Activated CD8-positive, alpha-beta T cell treated with anti-CD3 and anti-CD28 coated beads, Interleukin-2, amount 10 ng/mL, durations not matched to agents 7 days and 5 days (primary cell): ENCODE results near the gene P4HB. TPM values are rescaled to one million over a fixed set of nuclear protein-coding genes. Genes with fewer than 3 reads are reported as not detected.

Experiments
- ATAC-seq: fragments of 150-1000 bp; cut with Tn5 transposase; one replicate; pipeline ENCODE4 v1.10.0; 2021; ENCODE audit warnings: moderate library complexity
- CTCF ChIA-PET: fragments of 350-600 bp; sonication (Branson Sonifier 250); formaldehyde crosslinking; loops from one replicate; lab custom pipeline; 2021; ENCODE audit warnings: antibody characterized with exemption; lab: Charles Lee
- POLR2A ChIA-PET: fragments of 350-600 bp; sonication (Branson Sonifier 250); formaldehyde crosslinking; loops from one replicate; lab custom pipeline; 2021; ENCODE audit warnings: antibody characterized with exemption; lab: Charles Lee
- DNase-seq: peaks from one replicate; pipeline ENCODE4 v3.0.0-alpha.2; 2020
- H3K27ac Mint-ChIP-seq: one replicate; pipeline ENCODE4 v1.8.0; 2021; ENCODE audit warnings: mild to moderate bottlenecking, mixed read lengths
- H3K27me3 Mint-ChIP-seq: one replicate; pipeline ENCODE4 v1.8.0; 2021; ENCODE audit warnings: low read depth, mixed read lengths
- H3K36me3 Mint-ChIP-seq: one replicate; pipeline ENCODE4 v1.8.0; 2021; ENCODE audit warnings: low read depth, mixed read lengths
- H3K4me1 Mint-ChIP-seq: one replicate; pipeline ENCODE4 v1.8.0; 2021; ENCODE audit warnings: low read depth, mixed read lengths
- H3K4me3 Mint-ChIP-seq: one replicate; pipeline ENCODE4 v1.8.0; 2021; ENCODE audit warnings: mild to moderate bottlenecking, mixed read lengths
- H3K9me3 Mint-ChIP-seq: one replicate; pipeline ENCODE4 v1.8.0; 2022; ENCODE audit warnings: mixed read lengths; ENCODE audit not compliant: insufficient read depth
- total RNA-seq, 2 experiments: library from RNA; stranded (reverse); gene quantifications; one replicate each; pipeline ENCODE4 v1.2.3, GENCODE V29; 2021

The P4HB gene
- total RNA-seq, 2 experiments from 2014 or later, result 474 to 498 TPM

DNA sequence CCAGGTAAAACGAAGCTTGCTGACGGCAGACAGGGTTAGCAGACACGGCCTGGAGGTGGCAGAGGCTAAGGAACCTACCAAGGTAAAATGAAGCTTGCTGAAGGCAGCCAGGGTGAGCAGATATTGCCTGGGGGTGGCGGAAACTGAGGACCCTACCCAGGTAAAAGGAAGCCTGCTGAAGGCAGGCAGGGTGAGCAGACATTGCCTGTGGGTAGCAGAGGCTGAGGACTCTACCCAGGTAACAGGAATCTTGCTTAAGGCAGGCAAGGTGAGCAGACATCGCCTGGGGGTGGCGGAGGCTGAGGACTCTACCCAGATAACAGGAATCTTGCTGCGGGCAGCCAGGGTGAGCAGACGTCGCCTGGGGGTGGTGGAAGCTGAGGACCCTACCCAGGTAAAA is 59.0 kb downstream of the P4HB start:
- no peak overlapping the region for H3K27ac Mint-ChIP-seq
- H3K4me3 Mint-ChIP-seq, result no peak overlapping the region
- no peak for ATAC-seq
- no peaks in the 10 kb centered on the region for H3K9me3 Mint-ChIP-seq
- H3K36me3 Mint-ChIP-seq, result no peaks in the 10 kb centered on the region
- ChIA-PET POLR2A (interaction anchor here (0.6 to 0.9 kb wide), 2 partner anchors 9 to 88 kb away, joined by 4 to 6 read pairs; no protein-coding TSS in a partner anchor), CTCF (no interaction called here)
- DNase-seq, result no peak
- H3K27me3 Mint-ChIP-seq, result peaks cover 32% of the 10 kb centered on the region
- no peaks in the 10 kb centered on the region for H3K4me1 Mint-ChIP-seq

DNA sequence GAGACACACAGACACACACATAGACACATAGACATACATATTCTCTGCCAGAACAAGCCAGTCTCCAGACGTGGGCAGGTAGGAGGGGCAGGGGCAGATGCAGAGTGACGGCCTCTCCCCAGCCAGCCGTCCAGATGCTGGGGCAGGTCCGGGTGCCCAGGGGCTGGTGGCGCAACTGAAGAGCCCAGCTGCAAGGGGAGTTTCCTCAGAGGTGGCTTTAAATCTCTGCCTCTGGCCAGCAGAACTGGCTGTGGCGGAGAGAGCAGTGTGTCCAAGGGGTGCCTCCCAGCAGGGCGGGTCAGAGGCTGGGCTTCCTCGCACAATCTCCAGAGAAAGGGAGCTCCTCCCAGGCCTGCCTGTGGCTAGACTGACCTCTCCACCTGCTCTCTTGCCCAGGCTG is 65.8 kb downstream of the P4HB start:
- Mint-ChIP-seq H3K27ac (no peak overlapping the region), H3K36me3 (no peaks in the 10 kb centered on the region), H3K27me3 (no peaks in the 10 kb centered on the region), H3K4me1 (no peaks in the 10 kb centered on the region), H3K9me3 (no peaks in the 10 kb centered on the region), H3K4me3 (no peak overlapping the region)
- ChIA-PET POLR2A (no interaction called here), CTCF (no interaction called here)
- DNase-seq, result no peak
- ATAC-seq, result no peak

DNA sequence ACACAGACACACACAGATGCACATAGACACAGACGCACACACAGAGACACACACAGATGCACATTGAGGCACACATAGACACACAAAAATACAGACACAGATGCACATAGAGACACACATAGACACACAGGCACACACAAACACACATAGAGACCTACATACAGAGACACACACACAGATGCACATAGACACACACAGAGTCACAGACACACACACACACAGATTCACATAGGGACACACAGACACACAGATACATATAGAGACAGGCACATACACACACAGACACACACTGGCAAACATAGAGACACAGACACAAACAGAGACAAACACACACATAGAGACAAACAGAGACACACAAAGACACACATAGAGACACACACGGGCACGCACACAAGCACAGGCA is 66.3 kb downstream of the P4HB start:
- H3K27me3 Mint-ChIP-seq, result no peaks in the 10 kb centered on the region
- DNase-seq (no peak), ATAC-seq (no peak)
- H3K4me3 Mint-ChIP-seq, result no peak overlapping the region
- no peak overlapping the region for H3K27ac Mint-ChIP-seq
- no peaks in the 10 kb centered on the region for H3K9me3 Mint-ChIP-seq
- H3K4me1 Mint-ChIP-seq, result no peaks in the 10 kb centered on the region
- H3K36me3 Mint-ChIP-seq, result no peaks in the 10 kb centered on the region
- CTCF ChIA-PET, result no interaction called here
- POLR2A ChIA-PET, result no interaction called here

Other genes with a start within 250 kb of the P4HB start
- gene NPLOC4, start 223.4 kb downstream of the P4HB start, total RNA-seq, result 100 to 1,000 TPM; 113 TPM
- gene TSPAN10, start 223.3 kb downstream of the P4HB start, total RNA-seq, result 1 to 10 TPM; 1.2 TPM
- 10 to 100 TPM; 76.5 to 80.3 TPM for gene PDE6G, start 204.0 kb downstream of the P4HB start, total RNA-seq
- gene OXLD1, start 193.9 kb downstream of the P4HB start, total RNA-seq, result 10 to 100 TPM; 48.5 to 52.3 TPM
- gene CCDC137, start 193.8 kb downstream of the P4HB start, total RNA-seq, result 10 to 100 TPM; 42.3 to 43.7 TPM
- gene ARL16, start 176.7 kb downstream of the P4HB start, total RNA-seq, result 10 to 100 TPM; 21.3 to 28.4 TPM
- 100 to 1,000 TPM; 107 to 128 TPM for gene HGS, start 176.5 kb downstream of the P4HB start, total RNA-seq
- gene MRPL12, start 157.2 kb downstream of the P4HB start, total RNA-seq, result 100 to 1,000 TPM; 102 to 104 TPM
- gene SLC25A10, start 148.3 kb downstream of the P4HB start, total RNA-seq, result 10 to 100 TPM; 39.2 to 40.4 TPM
- not detected for gene GCGR, start 56.4 kb downstream of the P4HB start, total RNA-seq
- 10 to 100 TPM; 42.3 to 43.0 TPM for gene MCRIP1, start 27.2 kb downstream of the P4HB start, total RNA-seq
- gene PPP1R27, start 25.5 kb downstream of the P4HB start, total RNA-seq, result not detected
- 100 to 1,000 TPM; 756 to 778 TPM for gene ARHGDIA, start 10.8 kb upstream of the P4HB start, total RNA-seq
- gene ALYREF, start 31.1 kb upstream of the P4HB start, total RNA-seq, result 100 to 1,000 TPM; 269 to 273 TPM
- 100 to 1,000 TPM; 122 TPM for gene ANAPC11, start 31.2 kb upstream of the P4HB start, total RNA-seq
- gene NPB, start 41.7 kb upstream of the P4HB start, total RNA-seq, result under 1 TPM; 0.18 to 0.55 TPM
- 10 to 100 TPM; 48.6 to 50.4 TPM for gene PCYT2, start 50.9 kb upstream of the P4HB start, total RNA-seq
- gene SIRT7, start 57.6 kb upstream of the P4HB start, total RNA-seq, result 10 to 100 TPM; 55.0 to 63.4 TPM
- 10 to 100 TPM; 14.0 to 16.5 TPM for gene MAFG, start 67.2 kb upstream of the P4HB start, total RNA-seq
- 10 to 100 TPM; 35.5 to 38.1 TPM for gene PYCR1, start 76.8 kb upstream of the P4HB start, total RNA-seq
- not detected for gene MYADML2, start 86.7 kb upstream of the P4HB start, total RNA-seq
- gene NOTUM, start 100.7 kb upstream of the P4HB start, total RNA-seq, result under 1 TPM; 0.29 to 0.42 TPM
- 10 to 100 TPM; 27.0 to 33.7 TPM for gene ASPSCR1, start 117.1 kb upstream of the P4HB start, total RNA-seq
- gene CENPX, start 162.3 kb upstream of the P4HB start, total RNA-seq, result 10 to 100 TPM; 86.7 to 87.7 TPM
- gene LRRC45, start 162.8 kb upstream of the P4HB start, total RNA-seq, result 10 to 100 TPM; 58.3 to 58.9 TPM
- 10 to 100 TPM; 12.9 to 13.1 TPM for gene RAC3, start 171.1 kb upstream of the P4HB start, total RNA-seq
- gene DCXR, start 177.2 kb upstream of the P4HB start, total RNA-seq, result 100 to 1,000 TPM; 141 TPM
- gene RFNG, start 191.3 kb upstream of the P4HB start, total RNA-seq, result 10 to 100 TPM; 19.4 to 20.8 TPM
- 100 to 1,000 TPM in 1 of 2 experiments, 10 to 100 TPM in 1; 97.6 to 104 TPM for gene GPS1, start 191.4 kb upstream of the P4HB start, total RNA-seq
- 100 to 1,000 TPM; 126 to 127 TPM for gene DUS1L, start 205.3 kb upstream of the P4HB start, total RNA-seq
- gene FASN, start 237.7 kb upstream of the P4HB start, total RNA-seq, result 100 to 1,000 TPM; 255 to 261 TPM